ENCODE data around the gene MIS18A. TPM values are rescaled to one million over a fixed set of nuclear protein-coding genes. Genes with fewer than 3 reads are reported as not detected.

MIS18A gene
- polyA plus RNA-seq, 1 donor from 2014 or later: 15.9 TPM

GRCh38 chr21:32325706-32326105 lies 46.9 kb upstream of the MIS18A start:
- Histone ChIP-seq H3K27ac (ENCODE audit: low read length) (no peak overlapping the region), H3K9me3 (ENCODE audit: low read length) (no peaks in the 10 kb centered on the region), H3K79me2 (replicated peaks; ENCODE audit: insufficient read depth, low read length) (no peaks in the 10 kb centered on the region), H3K4me2 (ENCODE audit: low read length) (no peak overlapping the region), H4K20me1 (ENCODE audit: insufficient read depth) (no peaks in the 10 kb centered on the region), H3F3A (ENCODE audit: insufficient read depth, low read length, poor library complexity, severe bottlenecking) (no peaks in the 10 kb centered on the region), H3K27me3 (ENCODE audit: insufficient read depth, low read depth, low read length) (no peaks in the 10 kb centered on the region), H3K9me2 (ENCODE audit: insufficient read depth, low read length) (no peaks in the 10 kb centered on the region), H3K9ac (ENCODE audit: low read length) (no peak overlapping the region), H2AFZ (ENCODE audit: low read depth, low read length) (no peak overlapping the region), H3K4me3 (ENCODE audit: low read length) (no peak overlapping the region), H3K36me3 (ENCODE audit: insufficient read depth, low read length) (peaks cover 10% of the 10 kb centered on the region)
- TF ChIP-seq RAD21 (conservative IDR thresholded peaks at IDR 0.05) (no peak), SMC3 (conservative IDR thresholded peaks at IDR 0.05; ENCODE audit: poor library complexity) (no peak), TAF1 (IDR thresholded peaks at IDR 0.05; ENCODE audit: low read depth) (no peak), EP300 (conservative IDR thresholded peaks at IDR 0.05; ENCODE audit: poor library complexity, severe bottlenecking) (no peak), POLR2AphosphoS5 (IDR thresholded peaks at IDR 0.05) (no peak), CTCF (IDR thresholded peaks at IDR 0.05; ENCODE audit: poor library complexity, severe bottlenecking) (no peak), EZH2 (IDR thresholded peaks at IDR 0.05; ENCODE audit: borderline replicate concordance, insufficient read depth, low read length, poor library complexity, severe bottlenecking) (no peak), MXI1 (conservative IDR thresholded peaks at IDR 0.05; ENCODE audit: poor library complexity, severe bottlenecking) (no peak), REST (IDR thresholded peaks at IDR 0.05; ENCODE audit: borderline replicate concordance) (no peak)

- no peaks in the 10 kb centered on the region for H3F3A ChIP-seq (ENCODE audit: insufficient read depth, low read length, poor library complexity, severe bottlenecking)
- TF ChIP-seq REST (IDR thresholded peaks at IDR 0.05; ENCODE audit: borderline replicate concordance) (no peak), TAF1 (IDR thresholded peaks at IDR 0.05; ENCODE audit: low read depth) (no peak), EZH2 (IDR thresholded peaks at IDR 0.05; ENCODE audit: borderline replicate concordance, insufficient read depth, low read length, poor library complexity, severe bottlenecking) (no peak), POLR2AphosphoS5 (IDR thresholded peaks at IDR 0.05) (no peak), CTCF (IDR thresholded peaks at IDR 0.05; ENCODE audit: poor library complexity, severe bottlenecking) (no peak), RAD21 (conservative IDR thresholded peaks at IDR 0.05) (no peak), SMC3 (conservative IDR thresholded peaks at IDR 0.05; ENCODE audit: poor library complexity) (no peak), MXI1 (conservative IDR thresholded peaks at IDR 0.05; ENCODE audit: poor library complexity, severe bottlenecking) (no peak), EP300 (conservative IDR thresholded peaks at IDR 0.05; ENCODE audit: poor library complexity, severe bottlenecking) (no peak)
- H3K4me2 ChIP-seq (ENCODE audit: low read length): no peak overlapping the region
- no peaks in the 10 kb centered on the region for H3K79me2 ChIP-seq (replicated peaks; ENCODE audit: insufficient read depth, low read length)
- peaks cover 10% of the 10 kb centered on the region for H3K36me3 ChIP-seq (ENCODE audit: insufficient read depth, low read length)
- H3K9ac ChIP-seq (ENCODE audit: low read length): no peak overlapping the region
- no peak overlapping the region for H2AFZ ChIP-seq (ENCODE audit: low read depth, low read length)
- H3K9me3 ChIP-seq (ENCODE audit: low read length): no peaks in the 10 kb centered on the region
- no peak overlapping the region for H3K27ac ChIP-seq (ENCODE audit: low read length)
- no peak overlapping the region for H3K4me3 ChIP-seq (ENCODE audit: low read length)
- H3K27me3 ChIP-seq (ENCODE audit: insufficient read depth, low read depth, low read length): no peaks in the 10 kb centered on the region
- H4K20me1 ChIP-seq (ENCODE audit: insufficient read depth): no peaks in the 10 kb centered on the region
- no peaks in the 10 kb centered on the region for H3K9me2 ChIP-seq (ENCODE audit: insufficient read depth, low read length)
Observed at GRCh38 chr21:32322676-32323075, 43.8 kb upstream of the MIS18A start.

Measured in neural cell (in vitro differentiated cells).